H1 (cell line): ENCODE data around the gene SPINDOC. TPM values are rescaled to one million over a fixed set of nuclear protein-coding genes. Genes with fewer than 3 reads are reported as not detected.

ENCODE experiments used
- CEBPB ChIP-seq: IDR thresholded peaks from 2 replicates; pipeline ENCODE4 v1.6.1; 2012; ENCODE audit warnings: low read depth, low read length
- CREB1 ChIP-seq: IDR thresholded peaks from 2 replicates; pipeline ENCODE4 v1.6.1; 2012; ENCODE audit warnings: inconsistent platforms
- EZH2 ChIP-seq: fragments of 200-600 bp; sonication (generic); IDR thresholded peaks from 2 replicates; pipeline ENCODE4 v1.7.1; 2012; ENCODE audit warnings: low read depth, mild to moderate bottlenecking, moderate library complexity, low read length, inconsistent platforms; ENCODE audit not compliant: severe bottlenecking
- MAFK ChIP-seq: IDR thresholded peaks from 2 replicates; pipeline ENCODE4 v1.6.1; 2012; ENCODE audit warnings: low read depth, mild to moderate bottlenecking, improper control_type of control experiment, low read length
- SAP30 ChIP-seq: fragments of 300-600 bp; sonication (generic); IDR thresholded peaks from 2 replicates; pipeline ENCODE4 v1.7.1; 2012; ENCODE audit warnings: low read length, moderate library complexity, mild to moderate bottlenecking, inconsistent platforms; ENCODE audit not compliant: insufficient read depth, insufficient replicate concordance
- polyA plus RNA-seq, 7 experiments: library from polyadenylated mRNA; depleted of rRNA in 3 of 7; stranded (reverse) in 5 of 7; unstranded in 2 of 7; fragments of >200 nt in 5 of 7; fragments of 200-250 nt in 2 of 7; gene quantifications; 1 replicate in 5 of 7; 2 replicates in 1 of 7; 4 replicates in 1 of 7; pipeline versions ENCODE4 v1.2.1 to v1.2.3, GENCODE V29; 2011 to 2013; ENCODE audit warnings: missing spikeins in 2 of 7, mixed read lengths in 2 of 7
- total RNA-seq: library from RNA; stranded (reverse); fragmentation: NEBNext Ultra II Directional; extraction: Animal tissue kit (Norgen Biotek cat#: 25700); gene quantifications from 2 replicates; pipeline ENCODE4 v1.2.1, GENCODE V29; 2021
- TF ChIP-seq, protein P1 (sequence below), 3 experiments: IDR thresholded peaks; 1 replicate in 2 of 3; 2 replicates in 1 of 3; pipeline versions ENCODE4 v1.5.1 to v1.6.1; 2011; ENCODE audit warnings: low read length in 3 of 3, mild to moderate bottlenecking in 3 of 3, inconsistent platforms in 2 of 3, low read depth in 1 of 3, moderate library complexity in 1 of 3; ENCODE audit not compliant: insufficient read depth in 1 of 3; ENCODE audit errors: control extremely low read depth in 1 of 3

The SPINDOC gene
- total and polyA plus RNA-seq, 2 of the 8 experiments (the other 6 are each of a cell fraction or from before 2014, with no cell fraction given) = 78.7 to 99.7 TPM

DNA sequence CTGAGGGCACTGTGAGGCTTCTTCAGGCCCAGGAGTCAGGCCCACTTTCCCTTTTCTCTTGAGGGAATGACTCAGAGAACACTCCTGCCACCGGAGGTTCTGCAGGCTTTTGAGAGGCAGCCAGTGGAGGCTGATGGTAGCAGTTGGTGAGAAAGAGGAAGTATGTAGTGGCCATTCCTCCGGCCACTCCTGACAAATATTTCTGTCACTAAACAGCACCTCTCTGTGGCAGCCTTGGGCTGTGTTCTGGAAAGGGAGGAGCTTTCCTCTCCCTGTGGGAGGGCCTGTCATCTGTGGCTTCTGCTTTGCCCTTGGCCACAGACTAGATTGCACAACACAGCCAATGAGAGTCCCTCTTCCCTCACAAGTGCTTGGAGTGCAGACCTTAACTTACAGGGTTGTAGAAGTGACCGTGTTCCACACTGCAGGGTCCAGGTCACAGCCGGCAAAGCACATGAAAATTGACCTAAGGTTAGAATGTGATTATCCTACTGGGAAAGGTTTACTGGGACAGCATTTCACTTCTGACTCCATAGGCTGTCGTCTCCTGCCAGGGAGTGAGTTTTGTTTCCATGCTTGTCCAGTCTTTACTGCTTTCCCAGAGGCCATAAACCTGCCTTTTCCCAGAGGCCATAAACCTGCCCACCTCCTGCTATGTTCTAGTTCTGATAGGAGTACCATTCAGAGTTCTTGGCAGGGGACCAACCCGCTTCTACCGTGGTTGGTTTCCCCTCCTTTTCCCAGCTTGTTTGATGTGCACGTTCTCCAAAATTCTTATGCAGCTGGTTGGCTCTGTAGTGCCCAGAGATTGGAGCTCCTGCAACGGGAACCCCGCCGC, 58.9 kb downstream of the SPINDOC start (continued):
- TF ChIP-seq, protein P1, sequence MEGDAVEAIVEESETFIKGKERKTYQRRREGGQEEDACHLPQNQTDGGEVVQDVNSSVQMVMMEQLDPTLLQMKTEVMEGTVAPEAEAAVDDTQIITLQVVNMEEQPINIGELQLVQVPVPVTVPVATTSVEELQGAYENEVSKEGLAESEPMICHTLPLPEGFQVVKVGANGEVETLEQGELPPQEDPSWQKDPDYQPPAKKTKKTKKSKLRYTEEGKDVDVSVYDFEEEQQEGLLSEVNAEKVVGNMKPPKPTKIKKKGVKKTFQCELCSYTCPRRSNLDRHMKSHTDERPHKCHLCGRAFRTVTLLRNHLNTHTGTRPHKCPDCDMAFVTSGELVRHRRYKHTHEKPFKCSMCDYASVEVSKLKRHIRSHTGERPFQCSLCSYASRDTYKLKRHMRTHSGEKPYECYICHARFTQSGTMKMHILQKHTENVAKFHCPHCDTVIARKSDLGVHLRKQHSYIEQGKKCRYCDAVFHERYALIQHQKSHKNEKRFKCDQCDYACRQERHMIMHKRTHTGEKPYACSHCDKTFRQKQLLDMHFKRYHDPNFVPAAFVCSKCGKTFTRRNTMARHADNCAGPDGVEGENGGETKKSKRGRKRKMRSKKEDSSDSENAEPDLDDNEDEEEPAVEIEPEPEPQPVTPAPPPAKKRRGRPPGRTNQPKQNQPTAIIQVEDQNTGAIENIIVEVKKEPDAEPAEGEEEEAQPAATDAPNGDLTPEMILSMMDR (IDR thresholded peaks at IDR 0.05; ENCODE audit: control extremely low read depth in 1 of 3, insufficient read depth in 1 of 3, low read depth in 1 of 3, low read length in 3 of 3) = peak; percentile 14 to 45 (median 34)
- TF ChIP-seq CREB1 (no peak), CEBPB (peak; percentile 96), SAP30 (no peak), EZH2 (no peak), MAFK (no peak)
